HEK293 (cell line): ENCODE measurements around the gene RTL9.

Experiments used
- CTCF ChIA-PET: fragments of 350-600 bp; formaldehyde crosslinking; extraction: SDS; loops from one replicate; lab custom pipeline; 2021; ENCODE audit warnings: antibody characterized with exemption; lab: Yijun Ruan, JAX
- POLR2A ChIA-PET: fragments of 300-600 bp; formaldehyde crosslinking; extraction: SDS; loops from one replicate; lab custom pipeline; 2020; ENCODE audit warnings: antibody characterized with exemption, inconsistent platforms; lab: Yijun Ruan, JAX
- H3K27ac ChIP-seq: fragments of 200-500 bp; sonication (Bioruptor generic); 2 replicates; pipeline ENCODE4 v1.5.1; 2014; ENCODE audit warnings: low read depth, low read length, control low read depth, inconsistent platforms; ENCODE audit errors: extremely low read depth
- H3K36me3 ChIP-seq, 2 experiments: fragments of 200-500 bp in 1 of 2; sonication (Bioruptor generic) in 1 of 2; 1 replicate in 1 of 2; 2 replicates in 1 of 2; pipeline ENCODE4 v1.5.1; 2014 to 2017; ENCODE audit warnings: inconsistent platforms in 2 of 2, low read length in 2 of 2; ENCODE audit not compliant: control insufficient read depth in 2 of 2, insufficient read depth in 1 of 2
- H3K4me1 ChIP-seq: fragments of 200-500 bp; sonication (Bioruptor generic); 2 replicates; pipeline ENCODE4 v1.5.1; 2014; ENCODE audit warnings: mild to moderate bottlenecking, low read length, inconsistent platforms; ENCODE audit not compliant: control insufficient read depth, insufficient read depth
- H3K4me3 ChIP-seq: 2 replicates; pipeline ENCODE4 v1.5.1; 2011; ENCODE audit warnings: low read depth, mild to moderate bottlenecking, control low read depth, low read length, moderate library complexity
- H3K9me3 ChIP-seq: fragments of 200-500 bp; sonication (Bioruptor generic); 2 replicates; pipeline ENCODE4 v1.5.1; 2014; ENCODE audit warnings: low read depth, low read length, inconsistent platforms; ENCODE audit not compliant: control insufficient read depth, insufficient read depth
- FEZF1 ChIP-seq: fragments of 450-650 bp; formaldehyde crosslinking; IDR thresholded peaks from 2 replicates; pipeline ENCODE4 v1.5.1; 2016; ENCODE audit warnings: missing biosample characterization, missing genetic modification characterization
- HOXC10 ChIP-seq: sonication (generic); formaldehyde crosslinking; IDR thresholded peaks from 2 replicates; pipeline ENCODE4 v1.8.1; 2023; ENCODE audit warnings: mild to moderate bottlenecking, missing genetic modification reagents
- PRDM1 ChIP-seq: fragments of 450-650 bp; formaldehyde crosslinking; IDR thresholded peaks from 2 replicates; pipeline ENCODE4; 2016; ENCODE audit warnings: missing biosample characterization, missing genetic modification characterization
- SCRT1 ChIP-seq: fragments of 450-650 bp; formaldehyde crosslinking; IDR thresholded peaks from 2 replicates; pipeline ENCODE4 v1.5.1; 2016; ENCODE audit warnings: missing biosample characterization, missing genetic modification characterization, borderline replicate concordance
- SP3 ChIP-seq: fragments of 450-650 bp; formaldehyde crosslinking; IDR thresholded peaks from 2 replicates; pipeline ENCODE4 v1.5.1; 2016; ENCODE audit warnings: missing biosample characterization, missing genetic modification characterization
- ZFP41 ChIP-seq: fragments of 450-650 bp; formaldehyde crosslinking; IDR thresholded peaks from 2 replicates; pipeline ENCODE4 v1.5.1; 2016; ENCODE audit warnings: missing biosample characterization, missing genetic modification characterization, borderline replicate concordance
- ZNF18 ChIP-seq: fragments of 450-650 bp; formaldehyde crosslinking; IDR thresholded peaks from 2 replicates; pipeline ENCODE4 v1.5.1; 2016; ENCODE audit warnings: missing biosample characterization, missing genetic modification characterization
- ZNF214 ChIP-seq: fragments of 450-650 bp; formaldehyde crosslinking; IDR thresholded peaks from 2 replicates; pipeline ENCODE4 v1.5.1; 2017; ENCODE audit warnings: missing biosample characterization, mild to moderate bottlenecking, missing genetic modification characterization, borderline replicate concordance
- ZNF221 ChIP-seq: fragments of 450-650 bp; formaldehyde crosslinking; IDR thresholded peaks from 2 replicates; pipeline ENCODE4 v1.5.1; 2017; ENCODE audit warnings: missing biosample characterization, missing genetic modification characterization, borderline replicate concordance
- ZNF24 ChIP-seq: fragments of 450-650 bp; formaldehyde crosslinking; IDR thresholded peaks from 2 replicates; pipeline ENCODE4 v1.5.1; 2016; ENCODE audit warnings: missing biosample characterization, missing genetic modification characterization
- ZNF404 ChIP-seq: fragments of 450-650 bp; formaldehyde crosslinking; IDR thresholded peaks from 2 replicates; pipeline ENCODE4 v1.5.1; 2017; ENCODE audit warnings: missing biosample characterization, missing genetic modification characterization
- ZNF510 ChIP-seq: fragments of 450-650 bp; formaldehyde crosslinking; IDR thresholded peaks from 2 replicates; pipeline ENCODE4 v1.5.1; 2018; ENCODE audit warnings: mild to moderate bottlenecking, missing genetic modification characterization, missing biosample characterization; ENCODE audit not compliant: insufficient replicate concordance
- ZNF610 ChIP-seq: fragments of 450-650 bp; formaldehyde crosslinking; IDR thresholded peaks from 2 replicates; pipeline ENCODE4 v1.5.1; 2016; ENCODE audit warnings: missing biosample characterization, missing genetic modification characterization, borderline replicate concordance
- ZNF623 ChIP-seq: fragments of 450-650 bp; formaldehyde crosslinking; IDR thresholded peaks from 2 replicates; pipeline ENCODE4 v1.5.1; 2016; ENCODE audit warnings: missing biosample characterization, missing genetic modification characterization
- ZNF645 ChIP-seq: fragments of 450-650 bp; formaldehyde crosslinking; IDR thresholded peaks from 2 replicates; pipeline ENCODE4; 2016; ENCODE audit warnings: missing biosample characterization, missing genetic modification characterization
- ZNF785 ChIP-seq: fragments of 450-650 bp; formaldehyde crosslinking; IDR thresholded peaks from 2 replicates; pipeline ENCODE4 v1.5.1; 2016; ENCODE audit warnings: missing biosample characterization, missing genetic modification characterization
- ZNF792 ChIP-seq: fragments of 450-650 bp; formaldehyde crosslinking; IDR thresholded peaks from 2 replicates; pipeline ENCODE4 v1.5.1; 2016; ENCODE audit warnings: missing biosample characterization, missing genetic modification characterization
- ZNF837 ChIP-seq: fragments of 450-650 bp; formaldehyde crosslinking; IDR thresholded peaks from 2 replicates; pipeline ENCODE4 v1.5.1; 2016; ENCODE audit warnings: missing biosample characterization, missing genetic modification characterization
- TF ChIP-seq, protein P1 (sequence below): fragments of 450-650 bp; formaldehyde crosslinking; IDR thresholded peaks from 2 replicates; pipeline ENCODE4 v1.5.0; 2017; ENCODE audit warnings: missing biosample characterization, missing genetic modification characterization, borderline replicate concordance
- TF ChIP-seq, protein P2 (sequence below): fragments of 450-650 bp; formaldehyde crosslinking; conservative IDR thresholded peaks from 2 replicates; pipeline ENCODE4 v1.5.1; 2016; ENCODE audit warnings: low read depth, missing biosample characterization, missing genetic modification characterization

RTL9 gene

GRCh38 chrX:110395877-110396276 lies 37.2 kb downstream of the RTL9 start:
- POLR2A ChIA-PET, result no interaction called here
- H3K4me3 ChIP-seq, result no peak overlapping the region
- H3K36me3 ChIP-seq, result no peaks in the 10 kb centered on the region
- TF ChIP-seq ZNF404 (tag by site-specific recombination) (no peak), FEZF1 (tag by site-specific recombination) (no peak), ZNF221 (tag by site-specific recombination) (no peak), HOXC10 (CRISPR knock-in tag) (no peak), ZNF792 (tag by site-specific recombination) (no peak), ZNF214 (no peak), ZNF18 (tag by site-specific recombination) (no peak), ZNF645 (no peak), ZNF510 (tag by site-specific recombination) (no peak), ZNF785 (tag by site-specific recombination) (no peak), SCRT1 (tag by site-specific recombination) (no peak)
- TF ChIP-seq, protein P1, sequence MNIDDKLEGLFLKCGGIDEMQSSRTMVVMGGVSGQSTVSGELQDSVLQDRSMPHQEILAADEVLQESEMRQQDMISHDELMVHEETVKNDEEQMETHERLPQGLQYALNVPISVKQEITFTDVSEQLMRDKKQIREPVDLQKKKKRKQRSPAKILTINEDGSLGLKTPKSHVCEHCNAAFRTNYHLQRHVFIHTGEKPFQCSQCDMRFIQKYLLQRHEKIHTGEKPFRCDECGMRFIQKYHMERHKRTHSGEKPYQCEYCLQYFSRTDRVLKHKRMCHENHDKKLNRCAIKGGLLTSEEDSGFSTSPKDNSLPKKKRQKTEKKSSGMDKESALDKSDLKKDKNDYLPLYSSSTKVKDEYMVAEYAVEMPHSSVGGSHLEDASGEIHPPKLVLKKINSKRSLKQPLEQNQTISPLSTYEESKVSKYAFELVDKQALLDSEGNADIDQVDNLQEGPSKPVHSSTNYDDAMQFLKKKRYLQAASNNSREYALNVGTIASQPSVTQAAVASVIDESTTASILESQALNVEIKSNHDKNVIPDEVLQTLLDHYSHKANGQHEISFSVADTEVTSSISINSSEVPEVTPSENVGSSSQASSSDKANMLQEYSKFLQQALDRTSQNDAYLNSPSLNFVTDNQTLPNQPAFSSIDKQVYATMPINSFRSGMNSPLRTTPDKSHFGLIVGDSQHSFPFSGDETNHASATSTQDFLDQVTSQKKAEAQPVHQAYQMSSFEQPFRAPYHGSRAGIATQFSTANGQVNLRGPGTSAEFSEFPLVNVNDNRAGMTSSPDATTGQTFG (tag by site-specific recombination), result no peak
- TF ChIP-seq, all 188 proteins: peak for 0
- Histone ChIP-seq H3K4me1 (no peaks in the 10 kb centered on the region), H3K27ac (no peak overlapping the region), H3K9me3 (no peaks in the 10 kb centered on the region)
- CTCF ChIA-PET, result interaction anchor here (0.6 to 1.7 kb wide), 5 partner anchors 11 to 235 kb away, joined by 3 to 13 read pairs (median 4); no protein-coding TSS in a partner anchor

- CTCF ChIA-PET, result interaction anchor here (0.6 to 1.7 kb wide), 6 partner anchors 10 to 236 kb away, joined by 3 to 9 read pairs (median 4); no protein-coding TSS in a partner anchor
- H3K36me3 ChIP-seq, result no peaks in the 10 kb centered on the region
Measured at GRCh38 chrX:110396735-110397134, 38.1 kb downstream of the RTL9 start.

DNA sequence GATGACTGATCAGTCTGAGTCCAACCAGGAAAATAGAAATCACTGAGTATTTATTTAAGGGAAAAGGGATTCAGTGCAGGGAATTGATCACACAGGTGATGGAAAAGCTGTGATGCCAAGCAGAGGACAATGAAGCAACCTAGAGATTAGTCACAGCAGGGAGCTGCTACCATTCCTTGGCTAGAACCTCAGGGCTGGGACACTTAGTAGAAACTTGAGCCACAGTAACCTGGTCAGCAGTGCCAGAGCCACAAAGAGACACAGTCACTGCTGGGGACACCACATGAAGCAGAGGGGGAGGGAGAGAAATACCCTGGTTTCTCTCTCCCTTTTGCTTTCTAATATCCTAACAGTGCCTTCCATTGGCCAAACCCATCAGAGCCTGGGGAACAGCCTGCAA lies 38.7 kb downstream of the RTL9 start:
- ChIA-PET CTCF (interaction anchor here (0.6 to 1.1 kb wide), 4 partner anchors 14 to 237 kb away, joined by 3 to 5 read pairs (median 3); no protein-coding TSS in a partner anchor), POLR2A (no interaction called here)
- H3K4me3 ChIP-seq, result no peak overlapping the region
- no peaks in the 10 kb centered on the region for H3K36me3 ChIP-seq
- TF ChIP-seq ZNF623, result no peak
- no peak for TF ChIP-seq PRDM1 (tag by site-specific recombination)
- no peak for TF ChIP-seq ZFP41 (tag by site-specific recombination)
- no peak for TF ChIP-seq ZNF610 (tag by site-specific recombination)
- no peak for TF ChIP-seq SP3 (tag by site-specific recombination)
- TF ChIP-seq, protein P2, sequence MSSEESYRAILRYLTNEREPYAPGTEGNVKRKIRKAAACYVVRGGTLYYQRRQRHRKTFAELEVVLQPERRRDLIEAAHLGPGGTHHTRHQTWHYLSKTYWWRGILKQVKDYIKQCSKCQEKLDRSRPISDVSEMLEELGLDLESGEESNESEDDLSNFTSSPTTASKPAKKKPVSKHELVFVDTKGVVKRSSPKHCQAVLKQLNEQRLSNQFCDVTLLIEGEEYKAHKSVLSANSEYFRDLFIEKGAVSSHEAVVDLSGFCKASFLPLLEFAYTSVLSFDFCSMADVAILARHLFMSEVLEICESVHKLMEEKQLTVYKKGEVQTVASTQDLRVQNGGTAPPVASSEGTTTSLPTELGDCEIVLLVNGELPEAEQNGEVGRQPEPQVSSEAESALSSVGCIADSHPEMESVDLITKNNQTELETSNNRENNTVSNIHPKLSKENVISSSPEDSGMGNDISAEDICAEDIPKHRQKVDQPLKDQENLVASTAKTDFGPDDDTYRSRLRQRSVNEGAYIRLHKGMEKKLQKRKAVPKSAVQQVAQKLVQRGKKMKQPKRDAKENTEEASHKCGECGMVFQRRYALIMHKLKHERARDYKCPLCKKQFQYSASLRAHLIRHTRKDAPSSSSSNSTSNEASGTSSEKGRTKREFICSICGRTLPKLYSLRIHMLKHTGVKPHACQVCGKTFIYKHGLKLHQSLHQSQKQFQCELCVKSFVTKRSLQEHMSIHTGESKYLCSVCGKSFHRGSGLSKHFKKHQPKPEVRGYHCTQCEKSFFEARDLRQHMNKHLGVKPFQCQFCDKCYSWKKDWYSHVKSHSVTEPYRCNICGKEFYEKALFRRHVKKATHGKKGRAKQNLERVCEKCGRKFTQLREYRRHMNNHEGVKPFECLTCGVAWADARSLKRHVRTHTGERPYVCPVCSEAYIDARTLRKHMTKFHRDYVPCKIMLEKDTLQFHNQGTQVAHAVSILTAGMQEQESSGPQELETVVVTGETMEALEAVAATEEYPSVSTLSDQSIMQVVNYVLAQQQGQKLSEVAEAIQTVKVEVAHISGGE (tag by site-specific recombination), result no peak
- no peak for TF ChIP-seq ZNF837 (tag by site-specific recombination)
- H3K9me3 ChIP-seq, result no peaks in the 10 kb centered on the region
- no peak overlapping the region for H3K27ac ChIP-seq
- H3K4me1 ChIP-seq, result no peaks in the 10 kb centered on the region

More at GRCh38 chrX:110396735-110397134, 38.1 kb downstream of the RTL9 start:
- Histone ChIP-seq H3K27ac (no peak overlapping the region), H3K4me3 (no peak overlapping the region), H3K4me1 (no peaks in the 10 kb centered on the region), H3K9me3 (no peaks in the 10 kb centered on the region)
- POLR2A ChIA-PET, result no interaction called here
- no peak for TF ChIP-seq ZNF24
